Measurements from ENCODE around the gene DNAH12. TPM values are rescaled to one million over a fixed set of nuclear protein-coding genes. Genes with fewer than 3 reads are reported as not detected.
A peak's percentile ranks its signal among the peaks of the same experiment; 100 is the strongest.

DNAH12 gene
- total RNA-seq, 1 donor from 2014 or later: 0.23 TPM

GRCh38 chr3:57559526-57559925 lies 15.4 kb upstream of the DNAH12 start:
- H4K20me1 ChIP-seq (ENCODE audit: insufficient read depth, low read length): peaks cover 34% of the 10 kb centered on the region
- TF ChIP-seq EZH2 (IDR thresholded peaks at IDR 0.05; ENCODE audit: insufficient read depth, low read length): no peak
- TF ChIP-seq, protein P1, sequence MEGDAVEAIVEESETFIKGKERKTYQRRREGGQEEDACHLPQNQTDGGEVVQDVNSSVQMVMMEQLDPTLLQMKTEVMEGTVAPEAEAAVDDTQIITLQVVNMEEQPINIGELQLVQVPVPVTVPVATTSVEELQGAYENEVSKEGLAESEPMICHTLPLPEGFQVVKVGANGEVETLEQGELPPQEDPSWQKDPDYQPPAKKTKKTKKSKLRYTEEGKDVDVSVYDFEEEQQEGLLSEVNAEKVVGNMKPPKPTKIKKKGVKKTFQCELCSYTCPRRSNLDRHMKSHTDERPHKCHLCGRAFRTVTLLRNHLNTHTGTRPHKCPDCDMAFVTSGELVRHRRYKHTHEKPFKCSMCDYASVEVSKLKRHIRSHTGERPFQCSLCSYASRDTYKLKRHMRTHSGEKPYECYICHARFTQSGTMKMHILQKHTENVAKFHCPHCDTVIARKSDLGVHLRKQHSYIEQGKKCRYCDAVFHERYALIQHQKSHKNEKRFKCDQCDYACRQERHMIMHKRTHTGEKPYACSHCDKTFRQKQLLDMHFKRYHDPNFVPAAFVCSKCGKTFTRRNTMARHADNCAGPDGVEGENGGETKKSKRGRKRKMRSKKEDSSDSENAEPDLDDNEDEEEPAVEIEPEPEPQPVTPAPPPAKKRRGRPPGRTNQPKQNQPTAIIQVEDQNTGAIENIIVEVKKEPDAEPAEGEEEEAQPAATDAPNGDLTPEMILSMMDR (IDR thresholded peaks at IDR 0.05; ENCODE audit: insufficient read depth, low read depth, low read length): no peak
- peaks cover 10% of the 10 kb centered on the region for H3K36me3 ChIP-seq (ENCODE audit: insufficient read depth, low read length)
- DNase-seq (ENCODE audit: low read depth) (peak; percentile 41), FAIRE-seq (no peak)
- no peak overlapping the region for H3K9ac ChIP-seq (ENCODE audit: low read length)
- peaks cover 71% of the 10 kb centered on the region for H3K79me2 ChIP-seq (ENCODE audit: insufficient read depth, low read length)
- no peak overlapping the region for H3K27ac Mint-ChIP-seq (ENCODE audit: unreplicated experiment)
- H3K9me3 ChIP-seq (ENCODE audit: insufficient read depth, low read depth, low read length): no peaks in the 10 kb centered on the region
- H3K4me1 Mint-ChIP-seq (ENCODE audit: low read depth, unreplicated experiment): peaks cover 16% of the 10 kb centered on the region
- peak overlapping the region; percentile 24 for H3K4me2 ChIP-seq (ENCODE audit: low read length)
- H2AFZ ChIP-seq (ENCODE audit: low read depth, low read length): no peak overlapping the region
- no peaks in the 10 kb centered on the region for H3K27me3 ChIP-seq (ENCODE audit: insufficient read depth, low read length)
- no peak overlapping the region for H3K4me3 ChIP-seq (ENCODE audit: insufficient read depth, low read depth, low read length)
- H3K9me3 Mint-ChIP-seq (ENCODE audit: unreplicated experiment): peaks cover 3% of the 10 kb centered on the region
- peaks cover 12% of the 10 kb centered on the region for H3K36me3 Mint-ChIP-seq (ENCODE audit: low read depth, unreplicated experiment)
- H3K27me3 Mint-ChIP-seq (ENCODE audit: low read depth, unreplicated experiment): no peaks in the 10 kb centered on the region
- no peak overlapping the region for H3K4me3 Mint-ChIP-seq (ENCODE audit: unreplicated experiment)
- H3K4me1 ChIP-seq (ENCODE audit: insufficient read depth, low read length): peaks cover 17% of the 10 kb centered on the region
- H3K27ac ChIP-seq (ENCODE audit: low read depth, low read length): no peak overlapping the region

DNA sequence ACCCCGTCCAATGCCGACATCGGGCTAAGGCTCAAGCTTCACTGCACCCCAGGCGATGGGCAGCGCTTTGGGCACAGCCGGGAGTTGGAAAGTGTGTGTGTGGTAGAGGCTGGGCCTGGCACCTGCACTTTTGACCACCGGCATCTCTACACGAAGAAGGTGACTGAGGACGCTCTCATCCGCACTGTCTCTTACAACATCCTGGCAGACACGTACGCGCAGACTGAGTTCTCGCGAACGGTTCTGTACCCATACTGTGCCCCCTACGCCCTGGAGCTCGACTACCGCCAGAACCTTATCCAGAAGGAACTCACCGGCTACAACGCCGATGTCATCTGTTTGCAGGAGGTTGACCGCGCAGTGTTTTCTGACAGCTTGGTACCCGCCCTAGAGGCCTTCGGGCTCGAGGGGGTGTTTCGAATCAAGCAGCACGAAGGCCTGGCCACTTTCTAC lies 13.0 kb upstream of the DNAH12 start:
- FAIRE-seq (no peak), DNase-seq (ENCODE audit: low read depth) (peak; percentile 34)
- peaks cover 12% of the 10 kb centered on the region for H3K36me3 Mint-ChIP-seq (ENCODE audit: low read depth, unreplicated experiment)
- Histone ChIP-seq H2AFZ (ENCODE audit: low read depth, low read length) (peak overlapping the region; percentile 95), H3K79me2 (ENCODE audit: insufficient read depth, low read length) (peaks cover 55% of the 10 kb centered on the region), H3K4me1 (ENCODE audit: insufficient read depth, low read length) (peaks cover 17% of the 10 kb centered on the region), H3K27me3 (ENCODE audit: insufficient read depth, low read length) (no peaks in the 10 kb centered on the region), H3K4me3 (ENCODE audit: insufficient read depth, low read depth, low read length) (peak overlapping the region; percentile 88), H3K4me2 (ENCODE audit: low read length) (peak overlapping the region; percentile 97), H3K9me3 (ENCODE audit: insufficient read depth, low read depth, low read length) (no peaks in the 10 kb centered on the region), H4K20me1 (ENCODE audit: insufficient read depth, low read length) (peaks cover 28% of the 10 kb centered on the region), H3K27ac (ENCODE audit: low read depth, low read length) (peak overlapping the region; percentile 94), H3K9ac (ENCODE audit: low read length) (peak overlapping the region; percentile 94), H3K36me3 (ENCODE audit: insufficient read depth, low read length) (peaks cover 5% of the 10 kb centered on the region)
- peak overlapping the region; percentile 99 for H3K27ac Mint-ChIP-seq (ENCODE audit: unreplicated experiment)
- no peaks in the 10 kb centered on the region for H3K27me3 Mint-ChIP-seq (ENCODE audit: low read depth, unreplicated experiment)
- H3K9me3 Mint-ChIP-seq (ENCODE audit: unreplicated experiment): peaks cover 3% of the 10 kb centered on the region
- peak overlapping the region; percentile 92 for H3K4me3 Mint-ChIP-seq (ENCODE audit: unreplicated experiment)
- no peak for TF ChIP-seq EZH2 (IDR thresholded peaks at IDR 0.05; ENCODE audit: insufficient read depth, low read length)
- TF ChIP-seq, protein P1 (IDR thresholded peaks at IDR 0.05; ENCODE audit: insufficient read depth, low read depth, low read length): no peak
- peaks cover 13% of the 10 kb centered on the region for H3K4me1 Mint-ChIP-seq (ENCODE audit: low read depth, unreplicated experiment)

GRCh38 chr3:57556459-57557084 lies 12.4 kb upstream of the DNAH12 start:
- Histone ChIP-seq H2AFZ (ENCODE audit: low read depth, low read length) (peak overlapping the region; percentile 95), H3K36me3 (ENCODE audit: insufficient read depth, low read length) (peaks cover 5% of the 10 kb centered on the region), H3K4me1 (ENCODE audit: insufficient read depth, low read length) (peaks cover 17% of the 10 kb centered on the region), H3K9me3 (ENCODE audit: insufficient read depth, low read depth, low read length) (no peaks in the 10 kb centered on the region), H3K79me2 (ENCODE audit: insufficient read depth, low read length) (peaks cover 49% of the 10 kb centered on the region), H4K20me1 (ENCODE audit: insufficient read depth, low read length) (peaks cover 27% of the 10 kb centered on the region), H3K4me2 (ENCODE audit: low read length) (peak overlapping the region; percentile 97), H3K4me3 (ENCODE audit: insufficient read depth, low read depth, low read length) (peak overlapping the region; percentile 88), H3K9ac (ENCODE audit: low read length) (peak overlapping the region; percentile 94), H3K27me3 (ENCODE audit: insufficient read depth, low read length) (no peaks in the 10 kb centered on the region), H3K27ac (ENCODE audit: low read depth, low read length) (peak overlapping the region; percentile 94)
- DNase-seq (ENCODE audit: low read depth) (peak; percentile 26), FAIRE-seq (no peak)
- H3K9me3 Mint-ChIP-seq (ENCODE audit: unreplicated experiment): peaks cover 3% of the 10 kb centered on the region
- H3K27me3 Mint-ChIP-seq (ENCODE audit: low read depth, unreplicated experiment): no peaks in the 10 kb centered on the region
- no peak for TF ChIP-seq EZH2 (IDR thresholded peaks at IDR 0.05; ENCODE audit: insufficient read depth, low read length)
- TF ChIP-seq, protein P1 (IDR thresholded peaks at IDR 0.05; ENCODE audit: insufficient read depth, low read depth, low read length): no peak
- H3K27ac Mint-ChIP-seq (ENCODE audit: unreplicated experiment): peak overlapping the region; percentile 99
- H3K36me3 Mint-ChIP-seq (ENCODE audit: low read depth, unreplicated experiment): peaks cover 12% of the 10 kb centered on the region
- peaks cover 13% of the 10 kb centered on the region for H3K4me1 Mint-ChIP-seq (ENCODE audit: low read depth, unreplicated experiment)
- H3K4me3 Mint-ChIP-seq (ENCODE audit: unreplicated experiment): peak overlapping the region; percentile 92

Data from astrocyte (in vitro differentiated cells and primary cell).